GM18520 (cell line): ENCODE measurements around the gene NDUFAF8.

ENCODE experiments used
- ATAC-seq: cut with Tn5 transposase; IDR thresholded peaks from one replicate; pipeline ENCODE4 v1.9.1; 2021; ENCODE audit not compliant: unreplicated experiment

Gene NDUFAF8

GRCh38 chr17:81288715-81289114 lies 49.6 kb downstream of the NDUFAF8 start:
- no peak for ATAC-seq

GRCh38 chr17:81289627-81290026 lies 50.5 kb downstream of the NDUFAF8 start:
- no peak for ATAC-seq

- no peak for ATAC-seq
Measured at GRCh38 chr17:81290230-81290629, 51.1 kb downstream of the NDUFAF8 start.
